Fibroblast of mammary gland (primary cell): ENCODE measurements around the gene SERPINE3.

Experiments
- DNase-seq: peaks from one replicate; pipeline ENCODE4 v3.0.0-alpha.2; 2010; ENCODE audit warnings: low read depth
- H3K4me3 ChIP-seq: 2 replicates; pipeline ENCODE4 v1.5.1; 2011; ENCODE audit warnings: low read depth, mild to moderate bottlenecking, low read length, moderate library complexity; ENCODE audit not compliant: control insufficient read depth
- TF ChIP-seq, protein P1 (sequence below): conservative IDR thresholded peaks from 2 replicates; pipeline ENCODE4 v1.5.1; 2011; ENCODE audit warnings: low read depth, low read length, inconsistent platforms; ENCODE audit not compliant: control insufficient read depth, insufficient read depth

The SERPINE3 gene

DNA sequence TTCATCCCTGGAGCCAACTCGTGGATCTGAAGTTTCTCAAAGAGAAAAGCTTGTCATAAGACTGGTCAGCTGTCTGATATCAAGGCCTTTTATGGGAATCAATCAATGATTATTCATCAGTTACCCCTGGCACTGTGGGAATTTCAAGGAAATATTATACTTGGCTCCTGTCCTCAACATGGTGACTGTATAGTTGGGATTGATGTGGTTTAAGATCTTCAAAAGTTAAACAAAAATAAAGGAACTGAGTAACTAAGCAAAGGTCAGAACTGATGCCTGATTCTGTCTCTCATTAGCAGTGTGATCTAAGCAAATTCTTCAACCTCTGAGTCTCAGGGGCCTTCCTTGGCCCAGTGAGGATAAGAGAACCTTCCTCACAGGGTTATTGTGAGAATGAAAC, 22.2 kb upstream of the SERPINE3 start:
- no peak overlapping the region for H3K4me3 ChIP-seq
- DNase-seq = peak; percentile 92
- TF ChIP-seq, protein P1, sequence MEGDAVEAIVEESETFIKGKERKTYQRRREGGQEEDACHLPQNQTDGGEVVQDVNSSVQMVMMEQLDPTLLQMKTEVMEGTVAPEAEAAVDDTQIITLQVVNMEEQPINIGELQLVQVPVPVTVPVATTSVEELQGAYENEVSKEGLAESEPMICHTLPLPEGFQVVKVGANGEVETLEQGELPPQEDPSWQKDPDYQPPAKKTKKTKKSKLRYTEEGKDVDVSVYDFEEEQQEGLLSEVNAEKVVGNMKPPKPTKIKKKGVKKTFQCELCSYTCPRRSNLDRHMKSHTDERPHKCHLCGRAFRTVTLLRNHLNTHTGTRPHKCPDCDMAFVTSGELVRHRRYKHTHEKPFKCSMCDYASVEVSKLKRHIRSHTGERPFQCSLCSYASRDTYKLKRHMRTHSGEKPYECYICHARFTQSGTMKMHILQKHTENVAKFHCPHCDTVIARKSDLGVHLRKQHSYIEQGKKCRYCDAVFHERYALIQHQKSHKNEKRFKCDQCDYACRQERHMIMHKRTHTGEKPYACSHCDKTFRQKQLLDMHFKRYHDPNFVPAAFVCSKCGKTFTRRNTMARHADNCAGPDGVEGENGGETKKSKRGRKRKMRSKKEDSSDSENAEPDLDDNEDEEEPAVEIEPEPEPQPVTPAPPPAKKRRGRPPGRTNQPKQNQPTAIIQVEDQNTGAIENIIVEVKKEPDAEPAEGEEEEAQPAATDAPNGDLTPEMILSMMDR = no peak

- peak; percentile 41 for DNase-seq
- TF ChIP-seq, protein P1 = no peak
- H3K4me3 ChIP-seq = no peak overlapping the region
These were observed 21.5 kb upstream of the SERPINE3 start for GRCh38 chr13:51318015-51318414.

DNA sequence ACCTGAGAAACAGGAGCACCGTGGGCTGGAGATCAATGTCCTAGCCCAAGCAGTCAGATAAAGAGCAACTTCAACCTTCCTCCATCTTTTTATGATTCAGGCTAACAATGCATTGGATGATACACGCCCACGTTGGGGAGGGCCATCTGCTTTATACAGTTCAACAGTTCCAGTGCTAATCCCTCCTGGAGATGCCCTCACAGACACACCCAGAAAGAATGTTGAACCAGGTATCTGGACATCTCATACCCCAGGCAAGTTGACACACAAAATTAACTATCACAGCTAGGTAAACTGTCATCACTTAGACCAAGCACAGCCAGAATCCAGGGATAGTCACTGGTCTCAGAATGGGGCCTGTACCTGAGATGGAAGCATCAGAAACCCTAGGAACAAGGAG, 20.6 kb upstream of the SERPINE3 start:
- no peak for DNase-seq
- no peak overlapping the region for H3K4me3 ChIP-seq
- TF ChIP-seq, protein P1 = no peak

GRCh38 chr13:51321836-51322235, 17.7 kb upstream of the SERPINE3 start:
- TF ChIP-seq, protein P1 = no peak
- no peak overlapping the region for H3K4me3 ChIP-seq
- no peak for DNase-seq

- no peak for DNase-seq
- H3K4me3 ChIP-seq = no peak overlapping the region
- TF ChIP-seq, protein P1 = no peak
These were observed 16.7 kb upstream of the SERPINE3 start for GRCh38 chr13:51322826-51323225.

GRCh38 chr13:51323824-51324511, 15.5 kb upstream of the SERPINE3 start:
- DNase-seq = no peak
- no peak overlapping the region for H3K4me3 ChIP-seq
- TF ChIP-seq, protein P1 = no peak
